Measurements from ENCODE around the gene RAD51B.

GRCh38 chr14:68260121-68260520 is 440.5 kb downstream of the RAD51B start:
- no peak for TF ChIP-seq CTCF (IDR thresholded peaks at IDR 0.05)
- no peak for TF ChIP-seq POLR2A (IDR thresholded peaks at IDR 0.05)
